H1 (cell line): ENCODE results near the gene STAMBP. TPM values are rescaled to one million over a fixed set of nuclear protein-coding genes. Genes with fewer than 3 reads are reported as not detected.

Experiments used
- CTCF ChIA-PET: fragments of 300-600 bp; sonication (Branson Sonifier 250); formaldehyde crosslinking; loops from one replicate; lab custom pipeline; 2021; ENCODE audit not compliant: partially characterized antibody; lab: Charles Lee
- POLR2A ChIA-PET: fragments of 300-600 bp; sonication (Branson Sonifier 250); formaldehyde crosslinking; loops from one replicate; lab custom pipeline; 2021; ENCODE audit warnings: inconsistent platforms; ENCODE audit not compliant: partially characterized antibody; lab: Charles Lee
- DNase-seq, 2 experiments: peaks; one replicate each; pipeline versions ENCODE4 v3.0.0 to v3.0.0-alpha.2; 2010 to 2022; ENCODE audit warnings: low spot score in 2 of 2, low read depth in 1 of 2, mixed read lengths in 1 of 2
- FAIRE-seq: peaks from 2 replicates; lab custom pipeline; 2011; peaks lifted over from hg19 to GRCh38; lab: Jason Lieb, UNC
- H2AFZ ChIP-seq: 2 replicates; pipeline ENCODE4 v1.8.1; 2012; ENCODE audit warnings: low read length, inconsistent platforms
- H2AK5ac ChIP-seq: 2 replicates; pipeline ENCODE4 v1.6.1; 2013; ENCODE audit warnings: low read depth, low read length
- H2BK120ac ChIP-seq: replicated peaks from 2 replicates; pipeline ENCODE3; 2013; ENCODE audit warnings: low read depth, low read length, inconsistent platforms
- H2BK12ac ChIP-seq: 2 replicates; pipeline ENCODE4 v1.6.1; 2013; ENCODE audit warnings: low read depth, low read length
- H2BK15ac ChIP-seq: 2 replicates; pipeline ENCODE4 v1.6.1; 2013; ENCODE audit warnings: low read length
- H2BK20ac ChIP-seq: 2 replicates; pipeline ENCODE4 v1.6.1; 2013; ENCODE audit warnings: low read length
- H2BK5ac ChIP-seq: 2 replicates; pipeline ENCODE4 v1.6.1; 2013; ENCODE audit warnings: low read depth, low read length
- H3K14ac ChIP-seq: 2 replicates; pipeline ENCODE4 v1.6.1; 2013; ENCODE audit warnings: inconsistent platforms; ENCODE audit not compliant: insufficient read length
- H3K18ac ChIP-seq: 2 replicates; pipeline ENCODE4 v1.6.1; 2013; ENCODE audit warnings: low read length; ENCODE audit errors: extremely low read depth
- H3K23ac ChIP-seq: 2 replicates; pipeline ENCODE4 v1.6.1; 2013; ENCODE audit warnings: inconsistent platforms; ENCODE audit not compliant: insufficient read length
- H3K23me2 ChIP-seq: 2 replicates; pipeline ENCODE4 v1.6.1; 2013; ENCODE audit warnings: low read depth, low read length
- H3K27ac ChIP-seq: 2 replicates; pipeline ENCODE4 v1.6.1; 2011; ENCODE audit warnings: low read depth, low read length, inconsistent platforms
- H3K27me3 ChIP-seq, 4 experiments: replicated peaks in 1 of 4; 1 replicate in 1 of 4; 2 replicates in 3 of 4; pipeline versions ENCODE4 v1.6.1 to v1.8.1; 2011 to 2013; ENCODE audit warnings: low read length in 3 of 4, mild to moderate bottlenecking in 3 of 4, inconsistent platforms in 2 of 4, mixed read lengths in 2 of 4, moderate library complexity in 1 of 4; ENCODE audit not compliant: control insufficient read depth in 3 of 4, insufficient read depth in 3 of 4; ENCODE audit errors: extremely low read depth in 1 of 4
- H3K36me3 ChIP-seq, 4 experiments: 2 replicates each; pipeline versions ENCODE4 v1.6.1 to v1.8.1; 2011 to 2013; ENCODE audit warnings: mild to moderate bottlenecking in 4 of 4, low read length in 3 of 4, moderate library complexity in 2 of 4, control low read depth in 1 of 4, inconsistent platforms in 1 of 4; ENCODE audit not compliant: insufficient read depth in 4 of 4, control insufficient read depth in 2 of 4
- H3K4ac ChIP-seq: replicated peaks from 2 replicates; pipeline ENCODE3; 2013; ENCODE audit warnings: low read length, low read depth, mixed read lengths, inconsistent platforms; ENCODE audit not compliant: insufficient read length
- H3K4me1 ChIP-seq, 4 experiments: replicated peaks in 1 of 4; 1 replicate in 1 of 4; 2 replicates in 3 of 4; pipeline versions ENCODE4 v1.6.1 to v1.8.1; 2011 to 2013; ENCODE audit warnings: low read length in 3 of 4, inconsistent platforms in 2 of 4, mixed read lengths in 1 of 4; ENCODE audit not compliant: insufficient read depth in 4 of 4, control insufficient read depth in 3 of 4
- H3K4me2 ChIP-seq, 2 experiments: 2 replicates each; pipeline versions ENCODE4 v1.6.1 to v1.8.1; 2011 to 2013; ENCODE audit warnings: low read depth in 2 of 2, low read length in 2 of 2, control low read depth in 1 of 2, inconsistent platforms in 1 of 2, mild to moderate bottlenecking in 1 of 2; ENCODE audit not compliant: insufficient read depth in 1 of 2
- H3K4me3 ChIP-seq, 4 experiments: fragments of 200-600, 300-600 bp in 1 of 4; sonication (generic), shearing (Covaris generic), sonication (Bioruptor Twin) in 1 of 4; 2 replicates each; pipeline versions ENCODE4 v1.5.1 to v1.8.1; 2011 to 2016; ENCODE audit warnings: low read length in 4 of 4, low read depth in 3 of 4, control low read depth in 2 of 4, inconsistent platforms in 2 of 4, mild to moderate bottlenecking in 2 of 4, mixed read lengths in 1 of 4, moderate library complexity in 1 of 4; ENCODE audit not compliant: insufficient read depth in 2 of 4; ENCODE audit errors: extremely low read depth in 1 of 4
- H3K56ac ChIP-seq: replicated peaks from 2 replicates; pipeline ENCODE3; 2013; ENCODE audit warnings: low read depth, mild to moderate bottlenecking, mixed read lengths, low read length, inconsistent platforms; ENCODE audit not compliant: insufficient read length
- H3K79me1 ChIP-seq: 2 replicates; pipeline ENCODE4 v1.6.1; 2013; ENCODE audit warnings: low read depth, low read length, control low read depth
- H3K79me2 ChIP-seq, 2 experiments: 2 replicates each; pipeline versions ENCODE4 v1.6.1 to v1.8.1; 2012 to 2013; ENCODE audit warnings: low read length in 2 of 2, mild to moderate bottlenecking in 2 of 2, inconsistent platforms in 1 of 2; ENCODE audit not compliant: insufficient read depth in 2 of 2, control insufficient read depth in 1 of 2
- H3K9ac ChIP-seq, 4 experiments: replicated peaks in 1 of 4; 1 replicate in 1 of 4; 2 replicates in 3 of 4; pipeline versions ENCODE4 v1.6.1 to v1.8.1; 2011 to 2013; ENCODE audit warnings: low read depth in 3 of 4, low read length in 3 of 4, control low read depth in 2 of 4, mild to moderate bottlenecking in 2 of 4, moderate library complexity in 2 of 4, inconsistent platforms in 1 of 4; ENCODE audit errors: extremely low read depth in 1 of 4
- H3K9me3 ChIP-seq, 2 experiments: 2 replicates each; pipeline versions ENCODE4 v1.6.1 to v1.8.1; 2012 to 2013; ENCODE audit warnings: mild to moderate bottlenecking in 2 of 2, moderate library complexity in 2 of 2, control low read depth in 1 of 2, inconsistent platforms in 1 of 2, low read depth in 1 of 2, low read length in 1 of 2, mixed read lengths in 1 of 2; ENCODE audit not compliant: insufficient read depth in 2 of 2
- H4K20me1 ChIP-seq, 2 experiments: replicated peaks in 1 of 2; 2 replicates each; pipeline versions ENCODE3 to v1.8.1; 2011 to 2013; ENCODE audit warnings: inconsistent platforms in 2 of 2, low read length in 2 of 2, mild to moderate bottlenecking in 1 of 2; ENCODE audit not compliant: insufficient read depth in 2 of 2, control insufficient read depth in 1 of 2
- H4K5ac ChIP-seq: 2 replicates; pipeline ENCODE4 v1.6.1; 2013; ENCODE audit warnings: low read length, low read depth, mixed read lengths, inconsistent platforms; ENCODE audit not compliant: insufficient read length
- H4K8ac ChIP-seq: 2 replicates; pipeline ENCODE4 v1.8.0; 2013; ENCODE audit warnings: mild to moderate bottlenecking, moderate library complexity, low read length, inconsistent platforms; ENCODE audit not compliant: insufficient read depth; ENCODE audit errors: extremely low read depth
- H4K91ac ChIP-seq: replicated peaks from 2 replicates; pipeline ENCODE3; 2013; ENCODE audit warnings: low read length, mixed read lengths, inconsistent platforms; ENCODE audit not compliant: insufficient read length
- EP300 ChIP-seq, 2 experiments: IDR thresholded peaks; 1 replicate in 1 of 2; 2 replicates in 1 of 2; pipeline ENCODE4 v1.6.1; 2011 to 2012; ENCODE audit warnings: low read depth in 2 of 2, low read length in 2 of 2, mild to moderate bottlenecking in 2 of 2, borderline replicate concordance in 1 of 2, inconsistent platforms in 1 of 2, moderate library complexity in 1 of 2
- HDAC6 ChIP-seq: IDR thresholded peaks from one replicate; pipeline ENCODE4 v1.7.1; 2012; ENCODE audit warnings: low read depth, mild to moderate bottlenecking, inconsistent platforms, low read length, moderate library complexity
- RFX5 ChIP-seq: IDR thresholded peaks from 2 replicates; pipeline ENCODE4 v1.6.1; 2011; ENCODE audit warnings: low read depth, low read length, improper control_type of control experiment, borderline replicate concordance
- WGBS, 2 experiments: shearing (Covaris generic) in 1 of 2; methylation state at CpG; one replicate each; pipeline versions ENCODE4 v1.1.6 to v1.1.7; 2013 to 2015; ENCODE audit warnings: low lambda C conversion rate in 2 of 2, mixed read lengths in 2 of 2, inconsistent platforms in 1 of 2, low coverage in 1 of 2, missing lambda C conversion rate in 1 of 2; ENCODE audit not compliant: insufficient replicate concordance in 2 of 2, insufficient coverage in 1 of 2, insufficient read length in 1 of 2; ENCODE audit errors: extremely low coverage in 1 of 2, missing lambda C conversion rate in 1 of 2; 5-methylcytosine and 5-hydroxymethylcytosine counted together
- polyA plus RNA-seq, 7 experiments: library from polyadenylated mRNA; depleted of rRNA in 3 of 7; stranded (reverse) in 5 of 7; unstranded in 2 of 7; fragments of >200 nt in 5 of 7; fragments of 200-250 nt in 2 of 7; gene quantifications; 1 replicate in 5 of 7; 2 replicates in 1 of 7; 4 replicates in 1 of 7; pipeline versions ENCODE4 v1.2.1 to v1.2.3, GENCODE V29; 2011 to 2013; ENCODE audit warnings: missing spikeins in 2 of 7, mixed read lengths in 2 of 7
- total RNA-seq: library from RNA; stranded (reverse); fragmentation: NEBNext Ultra II Directional; extraction: Animal tissue kit (Norgen Biotek cat#: 25700); gene quantifications from 2 replicates; pipeline ENCODE4 v1.2.1, GENCODE V29; 2021

The STAMBP gene
- total and polyA plus RNA-seq, 2 of the 8 experiments (the other 6 are each of a cell fraction or from before 2014, with no cell fraction given), result 35.8 to 49.7 TPM

GRCh38 chr2:73917696-73918207, 89.0 kb downstream of the STAMBP start:
- no peak overlapping the region for H3K4ac ChIP-seq
- H3K23ac ChIP-seq, result no peak overlapping the region
- no peak overlapping the region for H2BK15ac ChIP-seq
- H3K18ac ChIP-seq, result no peak overlapping the region
- no peaks in the 10 kb centered on the region for H4K20me1 ChIP-seq
- H3K9ac ChIP-seq, result no peak overlapping the region
- POLR2A ChIA-PET, result interaction anchor here (1.1 kb wide), 1 partner anchor 66 kb away, joined by 3 read pairs; the partner anchor contains the start of gene TET3
- H3K56ac ChIP-seq, result no peak overlapping the region
- H4K8ac ChIP-seq, result no peak overlapping the region
- no peak overlapping the region for H2BK12ac ChIP-seq
- H2AK5ac ChIP-seq, result no peak overlapping the region
- no peak overlapping the region for H3K27ac ChIP-seq
- peaks cover 3 to 8% (median 5%) of the 10 kb centered on the region in 4 experiments; a peak in 6 of 7 replicates for H3K4me1 ChIP-seq
- H2BK120ac ChIP-seq, result no peak overlapping the region
- H3K79me2 ChIP-seq, result no peaks in the 10 kb centered on the region
- no peaks in the 10 kb centered on the region for H3K27me3 ChIP-seq
- no peaks in the 10 kb centered on the region for H3K36me3 ChIP-seq
- 91% methylated on average over 4 of the region's 4 CpGs; no CpG with 5 or more reads in 1 of the 2 experiments for WGBS, 2 experiments
- no peak overlapping the region for H4K91ac ChIP-seq
- no peak overlapping the region for H4K5ac ChIP-seq
- no peak overlapping the region for H3K4me3 ChIP-seq
- FAIRE-seq (no peak), DNase-seq (no peak)
- CTCF ChIA-PET, result interaction anchor here (0.9 to 1.1 kb wide), 2 partner anchors 24 to 94 kb away, joined by 3 read pairs; no protein-coding TSS in a partner anchor
- H2AFZ ChIP-seq, result no peak overlapping the region
- H3K23me2 ChIP-seq, result no peaks in the 10 kb centered on the region
- no peaks in the 10 kb centered on the region for H3K9me3 ChIP-seq
- TF ChIP-seq EP300 (IDR thresholded peaks at IDR 0.05; ENCODE audit: borderline replicate concordance in 1 of 2, low read depth in 2 of 2, low read length in 2 of 2) (no peak), HDAC6 (no peak), RFX5 (no peak)
- H2BK20ac ChIP-seq, result no peak overlapping the region
- no peaks in the 10 kb centered on the region for H3K79me1 ChIP-seq
- no peak overlapping the region for H2BK5ac ChIP-seq
- H3K4me2 ChIP-seq, result no peak overlapping the region
- H3K14ac ChIP-seq, result no peak overlapping the region
